GM18870 (cell line): Measurements from ENCODE around the gene DNAJC6.

ENCODE experiments used
- ATAC-seq: cut with Tn5 transposase; IDR thresholded peaks from one replicate; pipeline ENCODE4 v1.9.1; 2021; ENCODE audit warnings: moderate library complexity; ENCODE audit not compliant: unreplicated experiment

Gene DNAJC6

DNA sequence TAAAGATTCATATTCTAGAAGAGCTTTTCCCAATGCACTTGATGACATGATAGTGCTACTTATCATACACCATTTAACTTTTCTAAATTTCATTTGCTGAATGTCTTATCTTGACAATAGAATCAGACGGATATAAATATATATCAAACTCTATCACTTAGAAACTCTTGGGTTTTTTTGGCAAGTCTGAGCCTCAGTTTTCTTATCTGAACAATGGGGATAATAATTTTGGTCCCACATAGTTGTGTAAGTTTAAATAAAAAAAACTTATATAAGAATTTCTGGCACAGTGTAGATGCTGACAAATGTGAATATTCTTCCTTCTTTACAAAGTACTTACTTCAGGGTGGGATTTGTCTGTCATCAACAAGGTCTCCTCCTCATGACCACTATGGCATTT is 89.7 kb downstream of the DNAJC6 start:
- ATAC-seq, result no peak

DNA sequence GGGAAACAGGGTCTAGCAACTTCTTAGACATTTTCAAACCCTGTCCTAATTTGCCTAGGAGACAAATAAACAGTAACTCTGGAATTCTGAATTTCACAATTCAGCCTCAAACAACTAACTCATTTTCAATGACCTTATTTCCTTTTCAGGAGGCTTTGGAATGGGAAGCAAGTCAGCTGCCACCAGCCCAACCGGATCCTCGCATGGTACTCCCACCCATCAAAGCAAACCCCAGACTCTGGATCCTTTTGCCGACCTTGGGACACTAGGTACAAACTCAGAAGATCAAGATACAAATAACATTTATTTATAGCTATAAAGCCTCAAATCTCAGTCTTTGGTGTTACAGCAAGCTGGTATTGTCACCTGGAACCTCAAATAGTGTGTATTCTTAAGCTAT is 92.3 kb downstream of the DNAJC6 start:
- ATAC-seq, result no peak

DNA sequence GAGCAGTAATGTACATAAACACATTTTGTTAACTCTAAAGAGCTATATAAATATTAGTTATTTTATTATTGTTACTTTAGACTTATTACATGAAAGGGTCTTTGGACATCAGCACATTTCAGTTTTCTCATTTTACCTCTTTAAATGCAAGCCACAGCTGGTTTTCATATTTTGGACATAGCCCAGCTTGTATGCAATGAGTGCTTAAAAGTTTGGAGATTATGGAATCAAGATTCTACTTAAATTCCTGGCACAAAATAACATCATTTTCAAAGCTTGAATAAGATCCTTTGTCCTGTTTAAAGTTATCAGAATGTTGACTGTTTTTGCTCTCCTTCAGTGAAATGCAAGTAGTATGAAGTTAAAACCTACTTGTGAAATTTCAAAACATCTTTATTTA is 95.6 kb downstream of the DNAJC6 start:
- no peak for ATAC-seq

DNA sequence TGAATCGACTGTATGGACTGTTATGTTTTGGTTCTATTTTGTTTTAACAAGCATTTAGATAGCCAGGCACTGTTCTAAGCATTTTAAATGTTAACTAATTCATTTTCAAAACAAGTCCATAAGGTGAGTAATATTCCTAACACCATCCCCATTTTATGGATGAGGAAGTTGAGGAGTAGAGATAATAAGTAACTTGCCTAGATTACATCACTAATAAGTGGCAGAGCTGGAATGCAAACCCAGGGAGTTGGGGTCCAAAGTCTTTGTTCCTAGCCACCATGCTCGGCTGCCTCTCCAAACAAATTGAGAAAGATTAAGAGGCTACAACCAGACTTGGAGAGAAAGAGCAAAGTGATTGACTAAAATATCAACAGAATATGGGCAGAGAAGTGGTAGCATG is 98.5 kb downstream of the DNAJC6 start:
- ATAC-seq, result no peak

DNA sequence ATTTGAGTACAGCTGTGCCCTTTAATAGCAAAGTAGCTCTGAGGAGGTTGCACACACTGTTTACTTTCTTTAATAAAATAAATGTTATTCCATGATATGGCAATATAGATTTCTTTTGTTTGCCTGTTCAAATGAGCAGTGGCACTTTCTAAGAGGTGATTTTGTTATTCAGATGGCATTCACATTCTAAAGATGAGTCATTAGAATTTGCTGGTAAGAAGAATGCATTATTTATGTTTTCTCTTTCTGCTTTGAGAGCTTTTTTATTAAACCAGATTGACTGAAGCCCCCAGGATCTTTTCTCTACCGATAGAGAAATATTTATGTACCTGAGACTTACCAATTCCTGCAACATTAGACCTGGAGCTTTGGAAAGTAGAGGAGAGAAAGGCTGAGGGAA is 100.0 kb downstream of the DNAJC6 start:
- no peak for ATAC-seq

DNA sequence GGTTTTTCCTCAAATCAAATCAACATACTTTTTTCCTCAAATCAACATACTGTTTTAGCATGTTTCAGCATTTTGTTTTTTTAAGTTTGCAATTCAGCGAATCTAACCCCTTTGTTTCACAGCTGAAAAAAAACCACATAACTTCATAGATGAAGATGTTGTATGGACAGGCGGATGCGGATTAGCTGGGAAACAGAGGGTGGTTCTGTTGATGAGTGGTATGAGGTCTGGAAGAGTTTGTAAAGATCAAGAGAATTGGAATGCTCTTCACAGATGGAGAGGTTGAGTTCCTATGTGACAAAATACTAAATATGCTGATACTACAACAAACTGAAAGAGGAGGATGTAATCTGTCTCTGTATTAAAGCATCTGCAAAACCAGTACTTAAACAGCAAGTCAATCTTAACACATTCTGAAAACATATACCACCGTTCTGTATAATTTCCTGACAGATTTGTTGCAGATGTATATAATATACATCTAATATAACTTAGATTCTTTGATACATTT is 100.5 kb downstream of the DNAJC6 start:
- ATAC-seq, result no peak

DNA sequence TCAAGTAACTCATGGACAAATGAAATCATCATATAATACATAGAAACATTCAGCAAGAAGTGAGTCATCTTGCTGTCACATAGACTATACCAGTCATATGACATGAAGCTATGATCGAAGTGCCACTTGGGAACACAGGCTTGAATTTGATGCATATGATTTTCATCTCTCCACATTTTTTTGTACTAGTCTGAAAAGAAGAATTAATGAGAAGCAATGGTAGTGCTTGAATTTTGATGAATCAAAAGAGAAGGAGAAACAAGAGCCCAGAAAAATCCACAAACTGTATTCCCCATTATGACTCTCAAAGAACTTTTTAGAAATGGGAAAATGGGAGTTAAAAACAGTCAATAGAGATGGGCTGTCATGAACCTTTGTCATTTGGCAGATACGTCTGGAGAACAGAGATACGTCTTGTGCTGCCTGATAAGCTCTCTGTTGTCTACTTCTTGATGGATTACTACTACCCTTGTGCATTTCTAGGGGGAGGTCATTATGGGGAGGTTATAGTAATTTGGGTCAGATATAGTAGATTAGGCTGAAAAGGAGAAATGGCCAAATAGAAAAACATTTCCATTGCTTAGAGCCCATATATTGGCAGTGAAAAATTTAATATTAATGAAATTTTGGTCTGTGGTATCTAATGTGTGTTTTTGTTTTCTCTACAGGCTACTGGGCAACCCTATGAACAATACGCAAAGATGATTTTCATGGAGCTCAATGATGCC is 103.1 kb downstream of the DNAJC6 start:
- no peak for ATAC-seq

DNA sequence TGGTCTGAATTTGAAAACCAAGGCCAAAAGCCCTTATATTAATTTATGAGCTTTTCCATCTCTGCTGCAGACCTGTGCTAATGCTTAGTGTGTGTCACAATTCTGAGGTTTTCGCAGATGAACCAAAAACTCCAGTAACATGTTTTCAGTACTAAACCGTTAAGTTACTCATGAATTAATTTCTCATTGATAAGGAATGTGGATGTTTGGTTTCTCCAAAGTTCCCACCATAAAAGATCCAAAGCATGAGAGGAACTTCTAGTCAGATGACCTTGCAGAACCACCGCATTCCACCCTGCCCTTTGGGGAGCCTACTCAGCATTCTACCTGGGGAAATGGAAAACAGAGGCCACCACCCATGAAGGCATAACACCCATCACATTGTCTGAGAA is 103.6 kb downstream of the DNAJC6 start:
- no peak for ATAC-seq

DNA sequence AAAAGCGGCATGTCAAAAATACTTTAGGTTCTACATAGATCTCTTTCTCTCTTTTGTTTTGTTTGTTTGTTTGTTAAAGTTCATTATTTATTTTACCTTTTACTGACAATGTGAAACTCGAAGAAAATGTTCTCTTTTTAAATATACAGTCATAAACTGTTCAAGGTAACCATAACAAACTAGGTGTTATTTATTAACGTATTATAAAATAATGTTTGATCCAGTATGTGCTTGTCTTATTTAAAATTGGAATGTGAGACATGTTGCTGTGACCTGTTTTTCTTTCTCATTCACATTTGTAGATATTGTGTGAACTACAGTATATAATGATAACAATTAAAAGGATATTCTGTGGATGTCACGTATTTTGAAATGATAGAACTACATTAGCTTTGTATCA is 105.2 kb downstream of the DNAJC6 start:
- no peak for ATAC-seq

DNA sequence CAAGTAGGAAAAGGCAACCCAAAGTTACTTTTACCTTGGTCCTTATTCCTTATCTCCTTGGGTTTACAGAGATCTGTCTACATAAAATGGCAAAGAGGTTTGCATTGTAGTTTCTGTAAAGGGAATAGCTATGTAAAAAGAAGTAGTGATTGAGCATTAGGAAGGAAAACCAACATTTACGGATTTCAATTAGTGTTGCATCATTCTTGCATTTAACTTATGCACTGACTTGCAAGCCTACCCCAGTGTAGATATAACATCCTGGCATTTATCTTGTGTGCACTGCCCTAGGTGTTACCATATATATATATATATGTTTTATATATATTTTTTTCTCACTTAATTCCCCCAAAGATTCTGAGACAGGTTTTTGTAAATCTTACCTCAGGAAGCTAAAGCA is 107.4 kb downstream of the DNAJC6 start:
- no peak for ATAC-seq

DNA sequence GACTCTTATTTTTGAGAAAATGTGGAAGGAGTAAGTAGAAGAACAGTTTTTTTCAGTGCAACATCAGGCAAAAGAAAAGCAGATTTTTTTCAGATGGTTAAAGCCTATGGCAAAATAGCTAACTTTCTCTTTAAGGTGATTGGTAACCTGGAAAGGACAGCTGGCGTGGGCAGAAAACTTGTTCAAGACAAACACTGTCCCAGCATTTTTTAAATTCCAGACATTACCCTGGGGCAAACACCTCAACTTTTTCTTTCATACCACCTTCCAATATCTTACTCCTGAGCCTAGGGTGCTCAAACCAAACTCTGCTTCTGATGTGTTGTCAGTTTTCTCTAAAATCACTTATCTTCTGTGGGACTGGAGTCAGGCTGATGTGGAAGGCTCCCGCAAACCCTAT is 108.4 kb downstream of the DNAJC6 start:
- ATAC-seq, result no peak

DNA sequence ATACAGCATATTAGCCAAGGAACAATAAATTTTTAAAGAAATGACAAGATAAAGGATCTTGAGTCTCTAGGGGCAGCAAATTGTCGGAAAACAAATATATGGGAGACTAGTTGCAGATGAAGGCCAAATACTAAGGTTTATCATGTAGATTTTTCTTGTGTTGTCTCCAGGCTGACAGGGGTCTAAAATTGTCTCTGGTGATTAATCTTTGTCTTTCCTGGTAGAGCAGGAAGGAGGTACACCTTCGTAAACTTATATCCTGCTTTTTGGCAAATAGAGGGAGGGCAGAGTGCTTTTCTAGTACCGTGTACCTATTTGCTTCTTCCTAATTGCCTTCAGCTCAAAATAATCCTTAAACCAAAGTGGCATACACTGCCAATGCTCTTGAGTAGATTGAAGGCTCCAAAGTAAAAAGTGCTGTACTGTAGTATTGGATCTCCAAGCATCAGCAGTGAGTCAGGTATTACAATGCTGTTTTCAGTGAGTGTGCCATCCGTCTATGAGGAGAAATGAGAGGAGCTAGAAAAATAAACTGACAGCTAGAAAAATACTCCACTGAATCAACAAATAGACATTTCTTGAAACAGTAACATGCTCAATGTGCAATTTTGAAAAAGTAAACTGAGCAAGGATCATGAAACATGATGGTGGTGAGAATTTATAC is 109.3 kb downstream of the DNAJC6 start:
- no peak for ATAC-seq

DNA sequence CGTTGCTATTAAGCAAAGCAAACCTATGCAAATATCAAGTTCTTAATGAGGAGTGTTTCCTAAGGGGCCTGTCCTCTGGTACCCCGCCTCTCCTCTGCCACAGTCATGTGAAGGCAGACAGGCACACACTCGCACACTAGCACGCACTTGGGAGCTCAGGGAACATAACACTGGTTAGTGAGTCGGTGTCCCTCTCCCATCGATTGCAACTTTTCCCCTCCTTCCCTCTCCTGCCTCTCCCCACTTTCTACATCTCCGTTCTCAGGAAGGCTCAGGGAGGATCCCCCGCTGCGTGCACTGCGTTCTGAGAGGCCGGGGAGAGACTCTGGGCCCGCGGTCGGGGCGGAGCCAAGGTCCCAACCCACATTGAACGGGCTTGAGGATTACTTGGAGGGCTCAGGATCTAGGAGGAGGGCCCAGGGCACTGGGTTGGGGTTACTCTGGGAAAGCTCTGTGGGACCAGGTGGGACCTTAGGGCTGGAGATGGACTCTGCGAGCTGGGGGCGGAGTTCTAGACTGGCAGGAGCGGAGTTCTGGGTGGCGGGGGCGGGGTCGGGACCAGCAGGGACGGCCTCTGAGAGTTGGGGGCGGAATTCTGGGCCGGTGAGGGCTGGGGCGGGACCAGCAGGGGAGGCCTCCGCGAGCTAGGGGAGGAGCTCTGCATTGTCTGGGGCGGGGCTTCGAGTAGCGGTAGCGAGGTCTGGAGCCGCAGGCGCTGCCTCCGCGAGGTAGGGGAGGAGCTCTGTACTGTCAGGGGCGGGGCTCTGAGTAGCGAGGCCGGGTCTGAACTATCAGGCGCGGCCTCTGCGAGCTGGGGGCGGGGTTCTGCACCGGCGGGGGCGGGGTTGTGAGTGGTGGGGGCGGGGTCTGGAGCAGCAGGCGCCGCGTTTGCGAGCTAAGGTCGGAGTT is 110.6 kb downstream of the DNAJC6 start:
- peak; percentile 79 for ATAC-seq

DNA sequence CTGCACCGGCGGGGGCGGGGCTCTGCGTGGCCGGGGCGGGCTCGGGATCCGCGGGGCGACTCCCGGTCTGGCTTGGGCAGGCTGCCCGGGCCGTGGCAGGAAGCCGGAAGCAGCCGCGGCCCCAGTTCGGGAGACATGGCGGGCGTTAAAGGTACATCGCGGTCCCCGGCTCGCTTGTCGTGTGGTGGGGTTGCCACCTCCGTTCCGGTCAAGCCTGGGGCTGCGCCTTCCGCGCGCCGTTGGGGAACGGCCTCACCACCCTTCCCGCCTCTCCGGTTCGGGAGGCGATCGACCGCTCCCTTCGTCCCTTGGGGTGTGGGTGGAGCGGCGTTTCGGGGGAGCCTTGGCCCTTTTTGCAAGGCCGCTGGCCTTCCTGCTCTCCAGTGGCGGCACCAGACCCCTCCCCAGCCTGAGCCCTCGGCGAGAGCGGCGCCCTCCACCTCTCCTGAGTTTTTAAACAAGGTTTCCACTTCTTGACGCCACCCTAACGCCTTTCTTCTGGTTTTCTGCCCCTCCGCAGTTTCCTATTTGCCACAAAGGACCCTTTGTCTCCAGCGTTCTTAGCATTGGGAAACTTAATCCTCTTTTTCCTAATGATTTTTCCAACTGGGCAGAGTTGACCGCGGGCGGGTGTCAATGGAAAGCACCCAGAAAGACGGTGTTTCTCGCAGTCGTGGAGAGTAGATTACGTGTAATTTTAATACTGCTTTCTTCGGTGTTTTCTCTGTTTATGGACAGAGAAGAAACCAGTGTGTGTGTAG is 111.4 kb downstream of the DNAJC6 start, which contains the start of the genes LEPR and LEPROT:
LEPR (plus strand) TSS at position 79 of the 761 bp plus-strand sequence. CDS start 144,898 bp downstream, outside the sequence.
LEPROT (plus strand) TSS at position 79 of the 761 bp plus-strand sequence; CDS start at position 136, 57 bp downstream.
- peak; percentile 24 for ATAC-seq

DNA sequence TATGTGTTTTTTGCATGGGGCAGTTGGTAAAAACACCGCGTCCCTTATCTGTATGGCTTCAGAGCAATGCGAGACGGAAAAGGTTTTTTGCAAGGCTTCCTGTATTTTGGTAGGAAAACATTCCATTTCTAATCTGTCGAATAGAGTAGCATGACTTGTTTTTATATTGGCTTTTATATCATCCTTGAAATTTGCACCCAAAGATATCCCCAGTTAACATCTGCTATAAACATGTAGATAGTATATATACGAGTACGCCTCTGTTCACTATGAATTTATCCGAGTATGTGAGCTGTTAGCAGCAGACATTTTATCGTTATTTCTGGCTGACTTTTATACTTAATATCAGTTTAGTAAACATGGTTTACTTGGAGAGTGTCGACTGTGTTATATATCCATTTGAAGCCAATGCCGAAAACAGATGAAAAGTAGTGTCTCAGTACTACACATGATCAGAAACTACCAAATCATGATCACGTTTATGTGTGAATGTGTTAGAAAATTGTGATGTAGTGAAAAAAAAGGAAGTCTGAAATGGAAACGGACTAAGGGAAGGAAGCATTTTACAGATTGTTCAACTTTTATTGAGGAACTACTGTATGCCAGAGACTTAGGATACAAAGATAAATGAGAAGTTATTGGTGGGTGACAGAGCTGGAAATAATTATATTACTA is 112.1 kb downstream of the DNAJC6 start:
- ATAC-seq, result no peak

DNA sequence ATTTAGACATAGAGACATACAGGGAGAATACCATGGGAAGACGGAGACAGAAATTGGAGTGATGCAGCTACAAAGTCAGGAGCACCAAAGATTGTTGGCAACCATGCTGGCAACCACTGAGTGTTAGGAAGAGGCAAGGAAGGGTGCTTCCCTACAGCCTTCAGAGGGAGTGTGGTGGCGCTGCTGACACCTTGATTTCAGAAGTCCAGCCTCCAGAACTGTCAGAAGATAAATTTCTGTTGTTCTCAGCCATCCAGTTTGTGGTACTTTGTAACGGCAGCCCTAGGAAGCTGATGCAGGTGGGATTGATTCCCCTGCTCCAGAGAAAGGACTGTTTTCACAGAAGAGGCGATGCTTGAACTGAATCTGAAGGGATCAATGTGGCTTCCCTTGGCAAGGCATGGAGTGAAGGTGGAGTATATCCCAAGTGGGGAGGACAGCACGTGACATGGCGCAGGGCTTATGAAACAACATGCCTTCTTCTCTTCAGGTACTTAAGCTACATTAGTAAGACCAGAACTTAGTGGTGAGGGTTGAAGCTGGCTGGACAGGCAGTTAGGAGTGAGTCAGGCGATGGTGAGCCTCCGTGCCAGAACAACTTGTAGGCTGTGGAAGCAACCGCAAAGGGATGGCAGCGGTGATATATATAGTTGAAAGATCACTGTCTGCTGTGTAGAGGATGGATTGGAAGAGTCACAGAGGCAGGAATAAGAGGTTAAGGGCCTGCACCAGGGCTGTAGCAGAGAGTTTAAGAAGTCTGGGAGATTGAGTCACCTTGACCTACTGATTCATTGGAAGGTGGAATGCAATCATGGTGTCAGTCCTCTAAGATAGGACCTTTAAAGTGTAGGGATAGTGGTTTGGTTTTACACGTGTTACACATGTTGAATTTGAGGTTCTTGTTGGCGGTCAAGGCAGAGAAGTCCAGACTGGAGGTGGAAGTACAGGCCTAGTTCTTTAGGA is 113.2 kb downstream of the DNAJC6 start:
- no peak for ATAC-seq

DNA sequence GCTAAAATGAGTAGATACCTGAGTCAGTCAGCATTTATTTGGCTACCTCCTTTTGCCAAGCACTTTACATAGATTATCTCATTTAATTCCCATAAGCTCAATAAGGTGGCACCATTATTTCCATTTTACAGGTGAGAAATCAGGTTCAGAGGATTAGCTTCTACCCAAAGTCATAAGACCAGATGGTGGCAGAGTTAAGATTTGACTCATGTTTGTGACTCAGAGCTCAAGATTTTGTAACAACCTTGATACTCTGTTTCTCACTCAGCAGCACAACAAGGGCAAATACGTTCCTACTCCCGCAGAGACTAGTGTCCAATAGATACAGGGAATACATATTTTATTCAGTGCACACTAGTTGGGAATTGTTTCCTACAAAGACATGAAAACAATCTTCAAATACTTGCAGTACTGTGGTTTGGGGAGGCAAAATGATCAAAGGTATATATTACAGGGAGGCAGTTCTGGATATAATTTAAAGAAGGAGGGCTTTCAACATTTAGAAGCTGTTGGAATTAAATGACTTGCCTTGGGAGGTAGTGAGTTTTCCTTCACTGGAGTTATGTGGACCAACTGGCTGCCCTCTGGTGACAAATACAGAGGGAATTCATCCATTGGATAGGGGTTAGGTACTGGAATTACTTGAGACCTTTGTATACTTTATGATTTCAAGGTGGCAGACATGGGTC is 114.7 kb downstream of the DNAJC6 start:
- ATAC-seq, result no peak

DNA sequence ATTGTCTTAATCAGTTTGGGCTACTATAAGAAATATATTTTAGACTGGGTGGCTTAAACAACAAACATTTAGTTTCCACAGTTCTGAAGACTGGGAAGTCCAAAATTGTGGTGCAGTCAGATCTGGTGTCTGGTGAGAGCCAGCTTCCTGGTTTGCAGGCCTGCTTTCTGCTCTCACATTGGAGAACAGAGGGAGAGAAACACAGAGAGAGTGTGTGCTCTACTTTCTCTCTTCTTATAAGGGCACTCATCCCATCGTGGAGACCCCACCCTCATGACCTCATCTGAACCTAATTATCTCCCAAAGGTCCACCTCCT is 115.2 kb downstream of the DNAJC6 start:
- ATAC-seq, result no peak
